K562 (cell line): ENCODE measurements around the gene CCNB1IP1. TPM values are rescaled to one million over a fixed set of nuclear protein-coding genes. Genes with fewer than 3 reads are reported as not detected.

Experiments
- CCAR2 ChIP-seq: fragments of 200-400 bp; formaldehyde crosslinking; IDR thresholded peaks from 2 replicates; pipeline ENCODE4 v1.6.1; 2017; ENCODE audit warnings: mild to moderate bottlenecking, low read depth, low read length
- KDM2B ChIP-seq: fragments of 250-450 bp; sonication (Bioruptor Pico); IDR thresholded peaks from 2 replicates; pipeline ENCODE4 v1.8.0; 2021; ENCODE audit warnings: mild to moderate bottlenecking, moderate library complexity
- MBD2 ChIP-seq: sonication (generic); IDR thresholded peaks from 2 replicates; pipeline ENCODE4 v1.6.1; 2016; ENCODE audit warnings: low read depth, borderline replicate concordance
- NR3C1 ChIP-seq: sonication (generic); formaldehyde crosslinking; IDR thresholded peaks from 2 replicates; pipeline ENCODE4 v1.8.1; 2022; ENCODE audit warnings: missing genetic modification reagents
- PHB2 ChIP-seq: fragments of 450-650 bp; IDR thresholded peaks from 2 replicates; pipeline ENCODE4 v1.6.1; 2017; ENCODE audit warnings: low read depth
- PHF8 ChIP-seq: fragments of 200-600 bp; sonication (generic); IDR thresholded peaks from 2 replicates; pipeline ENCODE4 v1.6.1; 2012; ENCODE audit warnings: mixed run types, mild to moderate bottlenecking, inconsistent platforms, low read length, moderate library complexity, borderline replicate concordance
- RUNX1 ChIP-seq: sonication (generic); IDR thresholded peaks from 2 replicates; pipeline ENCODE4 v1.6.1; 2016; ENCODE audit warnings: antibody characterized with exemption, low read depth
- TCF3 ChIP-seq: sonication (generic); formaldehyde crosslinking; IDR thresholded peaks from 2 replicates; pipeline ENCODE4 v1.4.0; 2020; ENCODE audit warnings: mild to moderate bottlenecking, missing genetic modification reagents
- TCF7 ChIP-seq: sonication (generic); IDR thresholded peaks from 2 replicates; pipeline ENCODE4 v1.6.1; 2016; ENCODE audit warnings: antibody characterized with exemption, borderline replicate concordance
- XRCC3 ChIP-seq: fragments of 450-650 bp; IDR thresholded peaks from 2 replicates; pipeline ENCODE4 v1.6.1; 2017; ENCODE audit warnings: mild to moderate bottlenecking, moderate library complexity
- ZNF263 ChIP-seq: sonication (generic); formaldehyde crosslinking; IDR thresholded peaks from 2 replicates; pipeline ENCODE4 v1.8.0; 2022; ENCODE audit warnings: mild to moderate bottlenecking, missing genetic modification reagents, borderline replicate concordance
- ZNF668 ChIP-seq: fragments of 250-450 bp; sonication (Bioruptor Pico); IDR thresholded peaks from 2 replicates; pipeline ENCODE4 v1.8.0; 2022; ENCODE audit warnings: mild to moderate bottlenecking, inconsistent platforms
- polyA plus RNA-seq, 8 experiments: library from polyadenylated mRNA; depleted of rRNA in 4 of 8; stranded (reverse) in 5 of 8; unstranded in 3 of 8; fragments of >200 nt; fragmentation: Nextera tagmentation in 2 of 8; fragmentation: Illumina TruSeq in 1 of 8; extraction: Ambion mirVana in 2 of 8; extraction: Trizol in 1 of 8; gene quantifications; 2 replicates each; pipeline versions ENCODE4 v1.2.1 to v1.2.3, GENCODE V29; 2011 to 2014; ENCODE audit warnings: inconsistent platforms in 1 of 8, missing spikeins in 1 of 8
- total RNA-seq, 7 experiments: library from RNA; depleted of rRNA in 6 of 7; stranded (reverse); fragments of >200 nt in 6 of 7; fragmentation: Illumina TruSeq in 2 of 7; extraction: Trizol in 2 of 7; gene quantifications; 2 replicates each; pipeline versions ENCODE4 v1.2.1 to v1.2.3, GENCODE V29; 2011 to 2021; ENCODE audit warnings: low replicate concordance in 1 of 7
- TF ChIP-seq, protein P1 (sequence below): sonication (generic); formaldehyde crosslinking; IDR thresholded peaks from 2 replicates; pipeline ENCODE4 v1.8.1; 2022; ENCODE audit warnings: missing genetic modification reagents
- TF ChIP-seq, protein P2 (sequence below): fragments of 250-450 bp; sonication (Bioruptor Pico); IDR thresholded peaks from 2 replicates; pipeline ENCODE4 v1.4.0; 2020; ENCODE audit warnings: mild to moderate bottlenecking
- TF ChIP-seq, protein P3 (sequence below), 2 experiments: fragments of 450-650 bp; IDR thresholded peaks; 2 replicates each; pipeline ENCODE4 v1.6.1; 2016
- TF ChIP-seq, protein P4 (sequence below): fragments of 450-650 bp; IDR thresholded peaks from 2 replicates; pipeline ENCODE4 v1.6.1; 2016; ENCODE audit warnings: borderline replicate concordance
- TF ChIP-seq, protein P5 (sequence below): fragments of 250-450 bp; sonication (Bioruptor Pico); IDR thresholded peaks from 2 replicates; pipeline ENCODE4 v1.8.0; 2021; ENCODE audit warnings: moderate library complexity, mild to moderate bottlenecking, inconsistent platforms

The CCNB1IP1 gene
- total and polyA plus RNA-seq, 9 of the 15 experiments (the other 6 are each of a cell fraction or from before 2014, with no cell fraction given): 51.8 to 152 (median 81.0) TPM

DNA sequence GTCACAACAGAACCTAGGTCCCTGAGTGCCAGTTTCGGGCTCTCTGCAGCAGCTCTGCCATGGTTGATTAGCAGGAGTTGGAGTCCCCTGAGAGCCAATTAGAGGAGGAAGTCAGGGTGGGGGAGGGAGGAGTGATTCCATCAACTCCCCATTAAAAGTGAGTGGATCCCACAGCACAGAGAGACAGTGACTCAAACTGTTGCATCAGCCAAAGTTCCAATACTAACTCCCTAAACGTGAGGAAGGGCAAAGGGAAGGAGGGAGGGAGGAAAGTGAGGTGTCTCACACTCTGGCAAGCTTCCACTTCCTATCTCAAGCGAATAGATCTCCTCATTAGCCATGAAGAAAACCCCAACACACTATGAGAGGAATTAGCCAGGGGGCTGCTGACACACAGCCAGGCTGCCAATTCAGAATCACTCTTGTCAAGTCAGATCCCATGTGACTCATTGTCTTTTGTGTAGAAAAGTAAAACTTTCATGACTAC, 70.4 kb downstream of the CCNB1IP1 start (continued):
- TF ChIP-seq ZNF263 (CRISPR knock-in tag) (no peak), TCF7 (no peak), XRCC3 (no peak), CCAR2 (no peak), TCF3 (no peak), RUNX1 (no peak), MBD2 (no peak), NR3C1 (no peak), ZNF668 (CRISPR knock-in tag) (no peak), PHF8 (no peak), PHB2 (no peak), KDM2B (CRISPR knock-in tag) (no peak)
- TF ChIP-seq, protein P1, sequence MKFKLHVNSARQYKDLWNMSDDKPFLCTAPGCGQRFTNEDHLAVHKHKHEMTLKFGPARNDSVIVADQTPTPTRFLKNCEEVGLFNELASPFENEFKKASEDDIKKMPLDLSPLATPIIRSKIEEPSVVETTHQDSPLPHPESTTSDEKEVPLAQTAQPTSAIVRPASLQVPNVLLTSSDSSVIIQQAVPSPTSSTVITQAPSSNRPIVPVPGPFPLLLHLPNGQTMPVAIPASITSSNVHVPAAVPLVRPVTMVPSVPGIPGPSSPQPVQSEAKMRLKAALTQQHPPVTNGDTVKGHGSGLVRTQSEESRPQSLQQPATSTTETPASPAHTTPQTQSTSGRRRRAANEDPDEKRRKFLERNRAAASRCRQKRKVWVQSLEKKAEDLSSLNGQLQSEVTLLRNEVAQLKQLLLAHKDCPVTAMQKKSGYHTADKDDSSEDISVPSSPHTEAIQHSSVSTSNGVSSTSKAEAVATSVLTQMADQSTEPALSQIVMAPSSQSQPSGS (CRISPR knock-in tag): no peak
- TF ChIP-seq, protein P2, sequence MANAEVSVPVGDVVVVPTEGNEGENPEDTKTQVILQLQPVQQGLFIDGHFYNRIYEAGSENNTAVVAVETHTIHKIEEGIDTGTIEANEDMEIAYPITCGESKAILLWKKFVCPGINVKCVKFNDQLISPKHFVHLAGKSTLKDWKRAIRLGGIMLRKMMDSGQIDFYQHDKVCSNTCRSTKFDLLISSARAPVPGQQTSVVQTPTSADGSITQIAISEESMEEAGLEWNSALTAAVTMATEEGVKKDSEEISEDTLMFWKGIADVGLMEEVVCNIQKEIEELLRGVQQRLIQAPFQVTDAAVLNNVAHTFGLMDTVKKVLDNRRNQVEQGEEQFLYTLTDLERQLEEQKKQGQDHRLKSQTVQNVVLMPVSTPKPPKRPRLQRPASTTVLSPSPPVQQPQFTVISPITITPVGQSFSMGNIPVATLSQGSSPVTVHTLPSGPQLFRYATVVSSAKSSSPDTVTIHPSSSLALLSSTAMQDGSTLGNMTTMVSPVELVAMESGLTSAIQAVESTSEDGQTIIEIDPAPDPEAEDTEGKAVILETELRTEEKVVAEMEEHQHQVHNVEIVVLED (CRISPR knock-in tag): no peak
- TF ChIP-seq, protein P3, sequence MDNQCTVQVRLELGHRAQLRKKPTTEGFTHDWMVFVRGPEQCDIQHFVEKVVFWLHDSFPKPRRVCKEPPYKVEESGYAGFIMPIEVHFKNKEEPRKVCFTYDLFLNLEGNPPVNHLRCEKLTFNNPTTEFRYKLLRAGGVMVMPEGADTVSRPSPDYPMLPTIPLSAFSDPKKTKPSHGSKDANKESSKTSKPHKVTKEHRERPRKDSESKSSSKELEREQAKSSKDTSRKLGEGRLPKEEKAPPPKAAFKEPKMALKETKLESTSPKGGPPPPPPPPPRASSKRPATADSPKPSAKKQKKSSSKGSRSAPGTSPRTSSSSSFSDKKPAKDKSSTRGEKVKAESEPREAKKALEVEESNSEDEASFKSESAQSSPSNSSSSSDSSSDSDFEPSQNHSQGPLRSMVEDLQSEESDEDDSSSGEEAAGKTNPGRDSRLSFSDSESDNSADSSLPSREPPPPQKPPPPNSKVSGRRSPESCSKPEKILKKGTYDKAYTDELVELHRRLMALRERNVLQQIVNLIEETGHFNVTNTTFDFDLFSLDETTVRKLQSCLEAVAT (IDR thresholded peaks at IDR 0.05): no peak
- TF ChIP-seq, protein P4, sequence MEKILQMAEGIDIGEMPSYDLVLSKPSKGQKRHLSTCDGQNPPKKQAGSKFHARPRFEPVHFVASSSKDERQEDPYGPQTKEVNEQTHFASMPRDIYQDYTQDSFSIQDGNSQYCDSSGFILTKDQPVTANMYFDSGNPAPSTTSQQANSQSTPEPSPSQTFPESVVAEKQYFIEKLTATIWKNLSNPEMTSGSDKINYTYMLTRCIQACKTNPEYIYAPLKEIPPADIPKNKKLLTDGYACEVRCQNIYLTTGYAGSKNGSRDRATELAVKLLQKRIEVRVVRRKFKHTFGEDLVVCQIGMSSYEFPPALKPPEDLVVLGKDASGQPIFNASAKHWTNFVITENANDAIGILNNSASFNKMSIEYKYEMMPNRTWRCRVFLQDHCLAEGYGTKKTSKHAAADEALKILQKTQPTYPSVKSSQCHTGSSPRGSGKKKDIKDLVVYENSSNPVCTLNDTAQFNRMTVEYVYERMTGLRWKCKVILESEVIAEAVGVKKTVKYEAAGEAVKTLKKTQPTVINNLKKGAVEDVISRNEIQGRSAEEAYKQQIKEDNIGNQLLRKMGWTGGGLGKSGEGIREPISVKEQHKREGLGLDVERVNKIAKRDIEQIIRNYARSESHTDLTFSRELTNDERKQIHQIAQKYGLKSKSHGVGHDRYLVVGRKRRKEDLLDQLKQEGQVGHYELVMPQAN: no peak
- TF ChIP-seq, protein P5, sequence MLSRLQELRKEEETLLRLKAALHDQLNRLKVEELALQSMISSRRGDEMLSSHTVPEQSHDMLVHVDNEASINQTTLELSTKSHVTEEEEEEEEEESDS: no peak
